Body of pancreas (tissue), 4 donors: ENCODE data around the gene ZSWIM7.

Experiments used
- CTCF ChIP-seq, 7 experiments: fragments of 450-650 bp in 4 of 7; fragments of 200-600 bp in 3 of 7; sonication (generic) in 3 of 7; IDR thresholded peaks; one replicate each; pipeline ENCODE4 v1.5.1; 2016 to 2019; ENCODE audit warnings: antibody characterized with exemption in 7 of 7
- POLR2A ChIP-seq, 3 donors: fragments of 450-650 bp; IDR thresholded peaks; one replicate each; pipeline ENCODE4 v1.6.1; 2016; ENCODE audit warnings: antibody characterized with exemption in 3 of 3, mild to moderate bottlenecking in 2 of 3

GRCh38 chr17:16046966-16047365, 47.5 kb upstream of the ZSWIM7 start:
- TF ChIP-seq CTCF (IDR thresholded peaks at IDR 0.05) (no peak), POLR2A (IDR thresholded peaks at IDR 0.05) (no peak)
